Lung (tissue), 12 donors: ENCODE data around the gene CAPN5. TPM values are rescaled to one million over a fixed set of nuclear protein-coding genes. Genes with fewer than 3 reads are reported as not detected.

Source experiments
- ATAC-seq: fragments of 200-7000 bp; cut with Tn5 transposase; one replicate; pipeline ENCODE4 v1.9.1; 2020; ENCODE audit warnings: moderate number of reproducible peaks; ENCODE audit not compliant: insufficient read depth, low FRiP score
- DNase-seq, 3 donors: peaks; one replicate each; pipeline ENCODE4 v3.0.0-alpha.2; 2013 to 2017
- H3K27ac ChIP-seq, 2 donors: one replicate each; pipeline ENCODE4 v1.5.1; 2013; ENCODE audit warnings: mild to moderate bottlenecking in 2 of 2, moderate library complexity in 2 of 2, control low read depth in 1 of 2, inconsistent platforms in 1 of 2, low read depth in 1 of 2, low read length in 1 of 2
- H3K27me3 ChIP-seq, 3 donors: one replicate each; pipeline ENCODE4 v1.5.1; 2013; ENCODE audit warnings: low read length in 2 of 3; ENCODE audit not compliant: control insufficient read depth in 3 of 3, insufficient read depth in 3 of 3
- H3K36me3 ChIP-seq, 4 donors: one replicate each; pipeline ENCODE4 v1.5.1; 2013; ENCODE audit warnings: low read length in 4 of 4, mild to moderate bottlenecking in 1 of 4, moderate library complexity in 1 of 4; ENCODE audit not compliant: control insufficient read depth in 4 of 4, insufficient read depth in 4 of 4
- H3K4me1 ChIP-seq, 5 donors: one replicate each; pipeline ENCODE4 v1.5.1; 2013; ENCODE audit warnings: low read length in 5 of 5, mild to moderate bottlenecking in 2 of 5, moderate library complexity in 1 of 5; ENCODE audit not compliant: control insufficient read depth in 5 of 5, insufficient read depth in 5 of 5
- H3K4me3 ChIP-seq: one replicate; pipeline ENCODE4 v1.5.1; 2013; ENCODE audit warnings: mild to moderate bottlenecking, control low read depth, moderate library complexity
- H3K9ac ChIP-seq, 2 donors: one replicate each; pipeline ENCODE4 v1.5.1; 2013; ENCODE audit warnings: low read length in 2 of 2, control low read depth in 1 of 2; ENCODE audit not compliant: insufficient read depth in 1 of 2
- H3K9me3 ChIP-seq, 4 donors: one replicate each; pipeline ENCODE4 v1.5.1; 2013; ENCODE audit warnings: low read length in 3 of 4, mild to moderate bottlenecking in 1 of 4, moderate library complexity in 1 of 4; ENCODE audit not compliant: control insufficient read depth in 4 of 4, insufficient read depth in 3 of 4
- CTCF ChIP-seq: IDR thresholded peaks from 2 replicates; pipeline ENCODE4 v1.5.1; 2012; ENCODE audit warnings: mild to moderate bottlenecking; ENCODE audit errors: control extremely low read depth, extremely low read depth
- WGBS, 2 donors: extraction: QIAGEN DNeasy Blood & Tissue Kit; methylation state at CpG; one replicate each; pipeline ENCODE4 v1.1.7; 2013; 5-methylcytosine and 5-hydroxymethylcytosine counted together
- polyA plus RNA-seq, 2 donors: library from polyadenylated mRNA; stranded (reverse); fragments of 200-250 nt; gene quantifications; one replicate each; pipeline ENCODE4 v1.2.1, GENCODE V29; 2013
- total RNA-seq, 2 donors: library from RNA; depleted of rRNA in 1 of 2; stranded (reverse); fragments of >200 nt in 1 of 2; gene quantifications; one replicate each; pipeline ENCODE4 v1.2.1, GENCODE V29; 2014 to 2021
- donor health status: control.
- donor health status: control.
- donor health status: Bipolar disorder and iron deficiency.
- donor health status: healthy.
- donor health status: DM: yes; HTN: yes; CAD: no.

CAPN5 gene
- total and polyA plus RNA-seq, 4 donors = 3.0 to 16.1 (median 9.4) TPM

- peaks cover 0 to 16% (median 0%) of the 10 kb centered on the region in 5 donors for H3K4me1 ChIP-seq
- no peaks in the 10 kb centered on the region for H3K27me3 ChIP-seq
- no peak overlapping the region for H3K9ac ChIP-seq
- no peak overlapping the region for H3K4me3 ChIP-seq
- ATAC-seq (no peak), DNase-seq (no peak)
- WGBS, 2 donors = 91 to 95% methylated on average over 4 of the region's 4 CpGs
- no peak overlapping the region for H3K27ac ChIP-seq
- TF ChIP-seq CTCF = no peak
- H3K9me3 ChIP-seq = no peaks in the 10 kb centered on the region
- H3K36me3 ChIP-seq = peaks cover 0 to 5% (median 1%) of the 10 kb centered on the region in 4 donors
These were observed 23.2 kb downstream of the CAPN5 start for GRCh38 chr11:77090046-77090372.

GRCh38 chr11:77090373-77091111 lies 23.8 kb downstream of the CAPN5 start:
- Histone ChIP-seq H3K27me3 (no peaks in the 10 kb centered on the region), H3K4me3 (no peak overlapping the region), H3K4me1 (peaks cover 0 to 16% (median 0%) of the 10 kb centered on the region in 5 donors), H3K27ac (no peak overlapping the region), H3K9me3 (no peaks in the 10 kb centered on the region), H3K36me3 (peaks cover 0 to 5% (median 1%) of the 10 kb centered on the region in 4 donors), H3K9ac (no peak overlapping the region)
- ATAC-seq = no peak
- no peak for TF ChIP-seq CTCF
- no peak for DNase-seq
- WGBS, 2 donors = 59 to 62% methylated on average over 12 to 13 of the region's 13 CpGs

GRCh38 chr11:77091146-77091940 lies 24.6 kb downstream of the CAPN5 start:
- peak; percentile 97 for TF ChIP-seq CTCF
- Histone ChIP-seq H3K4me3 (no peak overlapping the region), H3K27ac (no peak overlapping the region), H3K9me3 (no peaks in the 10 kb centered on the region), H3K27me3 (no peaks in the 10 kb centered on the region), H3K9ac (no peak overlapping the region), H3K36me3 (peaks cover 0 to 5% (median under 1%) of the 10 kb centered on the region in 4 donors), H3K4me1 (peaks cover 0 to 16% (median 0%) of the 10 kb centered on the region in 5 donors)
- ATAC-seq = peak; percentile 86
- 37 to 38% methylated on average over 9 of the region's 9 CpGs for WGBS, 2 donors
- peak; percentile 63 to 75 (median 74) for DNase-seq
